Mononuclear cell (primary cell): ENCODE data around the gene CBLL2. TPM values are rescaled to one million over a fixed set of nuclear protein-coding genes. Genes with fewer than 3 reads are reported as not detected.
"Not testable (repeated sequence)": the region's sequence is repeated elsewhere in the genome, so short reads cannot be mapped to it uniquely, and the experiment has no call there.

Source experiments
- H3K27me3 ChIP-seq: 2 replicates; pipeline ENCODE4 v1.6.0; 2011; ENCODE audit warnings: low read length, control low read depth; ENCODE audit not compliant: insufficient read depth
- H3K4me1 ChIP-seq: 2 replicates; pipeline ENCODE4 v1.5.1; 2011; ENCODE audit warnings: mild to moderate bottlenecking, low read length, control low read depth; ENCODE audit not compliant: insufficient read depth
- H3K4me3 ChIP-seq: 2 replicates; pipeline ENCODE4 v1.5.1; 2011; ENCODE audit warnings: mild to moderate bottlenecking, low read length, moderate library complexity
- H3K9me3 ChIP-seq: 2 replicates; pipeline ENCODE4 v1.5.1; 2011; ENCODE audit warnings: low read depth, mild to moderate bottlenecking, control low read depth, low read length
- total RNA-seq: library from RNA; depleted of rRNA; stranded (reverse); fragments of >200 nt; gene quantifications from one replicate; pipeline ENCODE4 v1.2.3, GENCODE V29; 2012

Gene CBLL2, protein sequence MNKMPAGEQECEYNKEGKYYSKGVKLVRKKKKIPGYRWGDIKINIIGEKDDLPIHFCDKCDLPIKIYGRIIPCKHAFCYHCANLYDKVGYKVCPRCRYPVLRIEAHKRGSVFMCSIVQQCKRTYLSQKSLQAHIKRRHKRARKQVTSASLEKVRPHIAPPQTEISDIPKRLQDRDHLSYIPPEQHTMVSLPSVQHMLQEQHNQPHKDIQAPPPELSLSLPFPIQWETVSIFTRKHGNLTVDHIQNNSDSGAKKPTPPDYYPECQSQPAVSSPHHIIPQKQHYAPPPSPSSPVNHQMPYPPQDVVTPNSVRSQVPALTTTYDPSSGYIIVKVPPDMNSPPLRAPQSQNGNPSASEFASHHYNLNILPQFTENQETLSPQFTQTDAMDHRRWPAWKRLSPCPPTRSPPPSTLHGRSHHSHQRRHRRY
- total RNA-seq, result not detected

DNA sequence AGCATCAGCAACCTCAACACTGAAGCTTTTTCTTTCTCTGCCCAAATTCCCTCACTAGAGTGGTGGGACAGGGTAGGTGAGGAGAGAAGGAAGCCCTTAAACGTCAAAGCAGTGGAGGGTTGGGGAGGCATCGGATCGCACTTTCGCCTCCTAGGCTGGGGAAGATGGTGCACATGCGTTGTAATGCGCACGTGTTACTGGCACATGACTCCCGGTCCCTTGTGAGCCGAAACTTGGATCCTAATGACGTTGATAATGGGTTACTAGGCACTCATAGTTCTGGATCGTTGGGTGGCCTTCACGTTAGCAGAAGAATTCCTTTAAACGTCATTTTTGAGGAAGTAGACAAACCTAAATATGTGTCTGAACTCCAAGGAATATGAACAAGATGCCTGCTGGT, at the start of gene CBLL2:
Gene CBLL2 (plus strand): TSS at position 301 of the 400 bp plus-strand sequence. CDS start 79 bp downstream, at position 380.
- H3K9me3 ChIP-seq, result no peaks in the 10 kb centered on the region
- H3K27me3 ChIP-seq, result no peaks in the 10 kb centered on the region
- H3K4me1 ChIP-seq, result no peaks in the 10 kb centered on the region
- no peak within 1 kb of the TSS for H3K4me3 ChIP-seq

DNA sequence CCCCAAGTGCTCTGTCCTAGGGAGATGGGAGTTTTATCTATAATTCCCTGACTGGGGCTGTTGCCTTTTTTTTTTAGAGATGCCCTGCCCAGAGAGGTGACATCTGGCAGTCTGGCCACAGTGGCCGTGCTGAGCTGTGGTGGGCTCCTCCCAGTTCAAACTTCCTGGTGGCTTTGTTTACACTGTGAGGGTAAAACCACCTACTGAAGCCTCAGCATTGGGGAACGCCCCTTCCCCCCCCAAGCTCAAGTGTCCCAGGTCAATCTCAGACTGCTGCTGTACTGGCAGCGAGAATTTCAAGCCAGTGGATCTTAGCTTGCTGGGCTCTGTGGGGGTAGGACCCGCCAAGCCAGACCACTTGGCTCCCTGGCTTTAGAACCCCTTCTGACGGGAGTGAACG, 38.3 kb upstream of the CBLL2 start:
- Histone ChIP-seq H3K27me3 (no peaks in the 10 kb centered on the region), H3K4me3 (no peak overlapping the region), H3K4me1 (no peaks in the 10 kb centered on the region), H3K9me3 (no peaks in the 10 kb centered on the region)

DNA sequence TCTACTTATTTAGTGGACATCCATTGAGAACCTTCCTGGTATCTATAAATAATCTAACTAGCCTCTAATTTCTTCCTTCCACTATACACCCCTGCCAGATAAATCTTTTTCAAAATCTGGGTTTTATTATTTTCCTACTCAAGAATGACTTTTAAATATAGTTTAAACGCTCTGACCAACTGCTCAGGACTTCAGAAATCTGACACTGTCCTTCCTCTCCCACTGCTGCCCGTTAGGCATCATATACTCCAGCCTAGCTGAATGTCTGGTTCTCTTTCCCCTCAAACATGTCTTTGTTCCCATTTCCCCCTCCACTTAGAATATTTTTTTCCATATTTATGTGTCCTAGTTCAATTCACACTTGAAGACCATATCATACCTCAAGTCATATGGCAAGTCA, 35.2 kb upstream of the CBLL2 start:
- no peaks in the 10 kb centered on the region for H3K27me3 ChIP-seq
- no peak overlapping the region for H3K4me3 ChIP-seq
- no peaks in the 10 kb centered on the region for H3K4me1 ChIP-seq
- no peaks in the 10 kb centered on the region for H3K9me3 ChIP-seq

DNA sequence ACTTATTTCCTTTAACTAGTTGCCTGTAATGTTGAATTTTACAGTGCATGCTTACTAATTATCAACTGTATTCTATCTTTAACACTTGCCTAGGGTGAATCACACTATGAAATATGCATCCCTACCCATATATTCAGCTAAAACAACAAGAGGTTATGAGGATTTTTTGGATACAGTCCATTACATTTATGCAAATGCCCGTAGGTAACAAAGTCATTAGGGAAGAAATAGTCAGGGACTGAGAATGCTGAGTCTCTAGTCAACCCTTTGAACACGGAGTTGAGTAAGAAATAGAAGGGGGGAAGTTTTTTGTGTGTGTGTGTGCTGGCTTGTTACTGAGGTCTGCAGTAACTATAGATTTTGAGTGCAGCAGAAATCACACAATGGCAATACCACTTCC, 26.1 kb upstream of the CBLL2 start:
- H3K27me3 ChIP-seq, result no peaks in the 10 kb centered on the region
- H3K9me3 ChIP-seq, result no peaks in the 10 kb centered on the region
- H3K4me3 ChIP-seq, result no peak overlapping the region
- no peaks in the 10 kb centered on the region for H3K4me1 ChIP-seq

DNA sequence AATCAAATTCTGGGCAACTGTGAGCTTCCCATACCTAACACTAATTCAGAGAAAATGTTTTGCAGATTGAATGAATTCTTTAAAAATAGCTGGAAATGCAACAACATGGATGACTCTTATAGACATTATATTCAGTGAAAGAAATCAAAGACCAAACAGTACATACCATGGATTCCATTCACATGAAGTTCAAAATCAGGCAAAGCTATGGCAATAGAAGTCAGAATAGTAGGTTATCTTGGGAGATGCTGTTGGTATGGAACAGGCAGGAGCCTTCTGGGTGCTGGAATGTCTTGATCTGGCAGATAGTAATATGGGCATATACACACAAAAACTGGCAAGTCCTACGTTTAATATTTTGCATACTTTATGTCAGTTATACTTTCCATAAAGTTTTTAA, 25.5 kb upstream of the CBLL2 start:
- no peaks in the 10 kb centered on the region for H3K27me3 ChIP-seq

DNA sequence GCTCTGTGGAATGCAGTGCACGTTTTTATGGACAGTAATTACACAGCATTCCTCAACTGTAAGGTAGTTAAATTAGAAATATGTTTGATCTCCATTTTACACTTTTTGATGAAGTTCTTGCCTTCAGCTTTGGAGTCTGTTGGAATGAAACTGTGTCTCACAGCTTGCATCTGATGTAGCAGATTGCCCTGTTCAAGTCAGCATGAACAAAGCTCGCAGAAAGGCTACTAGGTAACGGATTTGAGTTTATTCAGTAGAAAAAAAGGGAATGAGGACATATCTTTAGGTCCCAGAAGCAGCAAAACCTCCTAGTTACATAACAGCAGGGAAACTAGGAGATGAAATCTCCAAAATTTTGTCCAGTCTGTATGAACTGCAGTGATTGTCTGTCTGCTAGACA, 24.3 kb upstream of the CBLL2 start:
- Histone ChIP-seq H3K27me3 (no peaks in the 10 kb centered on the region), H3K4me3 (no peak overlapping the region), H3K9me3 (no peaks in the 10 kb centered on the region), H3K4me1 (no peaks in the 10 kb centered on the region)

More for the DNA sequence above, 25.5 kb upstream of the CBLL2 start:
- Histone ChIP-seq H3K9me3 (no peaks in the 10 kb centered on the region), H3K4me3 (no peak overlapping the region), H3K4me1 (no peaks in the 10 kb centered on the region)

DNA sequence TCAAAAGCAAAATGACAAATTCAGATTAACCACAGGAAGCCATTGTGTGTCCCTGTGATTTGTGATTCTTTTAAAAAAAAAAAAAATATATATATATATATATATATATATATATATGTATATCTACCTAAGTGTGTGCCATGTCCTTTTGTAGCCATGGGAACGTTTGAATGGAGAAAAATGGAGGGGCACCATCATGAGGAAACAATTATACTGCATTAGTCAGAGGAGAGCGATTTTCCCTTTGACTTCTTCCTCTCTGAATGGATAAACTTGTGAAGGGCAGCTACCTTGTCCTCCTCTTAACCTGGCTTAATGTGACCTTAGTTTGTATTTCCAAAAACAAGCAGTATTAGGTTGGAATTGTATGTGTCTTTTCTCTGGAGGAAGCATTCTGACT, 23.3 kb upstream of the CBLL2 start:
- no peaks in the 10 kb centered on the region for H3K9me3 ChIP-seq
- no peaks in the 10 kb centered on the region for H3K27me3 ChIP-seq
- no peak overlapping the region for H3K4me3 ChIP-seq
- H3K4me1 ChIP-seq, result no peaks in the 10 kb centered on the region

DNA sequence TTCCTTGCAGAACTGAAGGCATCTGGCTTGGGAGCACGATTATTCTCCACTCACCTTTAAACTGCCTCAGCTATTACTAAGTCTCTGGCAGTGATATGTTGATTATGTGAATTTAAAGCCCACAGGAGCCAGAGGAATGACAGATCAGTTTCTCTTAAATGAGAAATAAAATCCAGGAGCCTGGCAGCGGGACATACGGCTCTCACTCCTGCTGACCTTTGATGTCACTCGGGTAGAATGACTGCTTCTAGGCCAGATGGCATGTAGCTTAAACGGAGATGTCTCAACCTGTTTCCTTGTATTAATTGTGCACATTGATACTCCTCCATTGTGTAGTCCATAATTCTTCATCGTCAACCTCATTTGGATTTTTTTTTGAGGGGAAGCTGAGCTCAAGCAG, 4.0 kb upstream of the CBLL2 start:
- Histone ChIP-seq H3K4me3 (no peak overlapping the region), H3K27me3 (no peaks in the 10 kb centered on the region), H3K9me3 (no peaks in the 10 kb centered on the region), H3K4me1 (no peaks in the 10 kb centered on the region)

DNA sequence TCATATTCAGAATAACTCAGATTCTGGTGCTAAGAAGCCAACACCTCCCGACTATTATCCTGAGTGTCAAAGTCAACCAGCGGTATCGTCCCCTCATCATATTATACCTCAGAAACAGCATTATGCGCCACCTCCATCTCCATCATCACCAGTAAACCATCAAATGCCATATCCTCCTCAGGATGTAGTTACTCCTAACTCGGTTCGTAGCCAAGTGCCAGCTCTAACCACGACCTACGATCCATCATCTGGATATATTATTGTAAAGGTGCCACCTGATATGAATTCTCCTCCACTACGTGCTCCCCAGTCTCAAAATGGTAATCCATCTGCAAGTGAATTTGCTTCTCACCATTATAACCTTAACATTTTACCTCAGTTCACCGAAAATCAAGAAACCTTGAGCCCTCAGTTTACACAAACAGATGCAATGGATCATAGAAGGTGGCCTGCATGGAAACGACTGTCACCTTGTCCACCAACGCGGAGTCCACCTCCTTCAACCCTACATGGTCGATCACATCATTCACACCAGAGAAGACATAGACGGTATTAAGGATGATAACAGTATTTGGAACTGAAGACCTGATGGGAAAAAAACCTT, 1.1 kb downstream of the CBLL2 start:
- no peak overlapping the region for H3K4me3 ChIP-seq
- H3K9me3 ChIP-seq, result no peaks in the 10 kb centered on the region
- H3K27me3 ChIP-seq, result no peaks in the 10 kb centered on the region
- no peaks in the 10 kb centered on the region for H3K4me1 ChIP-seq

DNA sequence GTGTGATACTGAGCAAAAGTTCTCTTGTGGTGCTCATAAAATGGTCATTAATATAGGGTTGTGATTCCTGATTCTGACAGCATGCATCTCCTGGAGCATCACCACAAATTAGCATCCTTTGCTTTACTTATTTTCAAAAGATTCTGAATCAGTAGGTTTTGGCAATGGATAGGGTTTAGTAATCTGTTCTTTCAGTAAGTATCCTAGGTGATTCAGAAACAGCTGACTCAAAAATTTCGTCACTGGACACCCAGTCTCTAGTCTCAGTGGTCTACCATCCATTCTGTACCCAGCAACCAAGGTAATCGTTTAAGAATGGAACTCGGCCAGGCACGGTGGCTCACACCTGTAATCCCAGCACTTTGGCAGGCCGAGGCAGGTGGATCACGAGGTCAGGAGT, 4.1 kb downstream of the CBLL2 start:
- Histone ChIP-seq H3K9me3 (no peaks in the 10 kb centered on the region), H3K4me3 (no peak overlapping the region), H3K4me1 (no peaks in the 10 kb centered on the region), H3K27me3 (no peaks in the 10 kb centered on the region)

DNA sequence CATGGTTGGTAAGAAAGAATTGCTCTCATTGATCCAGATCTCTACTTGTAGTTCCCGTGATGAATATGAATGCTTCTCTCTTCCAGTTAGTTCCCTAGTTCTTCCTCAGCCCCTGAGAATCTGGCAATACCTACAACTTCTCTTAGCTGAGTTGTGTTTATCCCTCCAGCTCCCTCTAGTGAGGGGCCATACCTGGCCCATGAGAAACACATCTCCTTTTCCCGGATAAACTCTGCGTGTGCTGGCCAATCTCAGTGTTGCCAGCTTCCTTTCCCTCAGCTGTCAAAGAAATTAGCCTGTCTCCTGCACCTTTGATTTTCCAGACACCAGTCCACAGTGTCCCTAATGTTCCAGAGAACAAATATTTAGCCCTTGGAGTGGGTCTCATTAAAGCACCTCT, 5.7 kb downstream of the CBLL2 start:
- Histone ChIP-seq H3K4me1 (no peaks in the 10 kb centered on the region), H3K4me3 (no peak overlapping the region), H3K9me3 (no peaks in the 10 kb centered on the region), H3K27me3 (no peaks in the 10 kb centered on the region)

DNA sequence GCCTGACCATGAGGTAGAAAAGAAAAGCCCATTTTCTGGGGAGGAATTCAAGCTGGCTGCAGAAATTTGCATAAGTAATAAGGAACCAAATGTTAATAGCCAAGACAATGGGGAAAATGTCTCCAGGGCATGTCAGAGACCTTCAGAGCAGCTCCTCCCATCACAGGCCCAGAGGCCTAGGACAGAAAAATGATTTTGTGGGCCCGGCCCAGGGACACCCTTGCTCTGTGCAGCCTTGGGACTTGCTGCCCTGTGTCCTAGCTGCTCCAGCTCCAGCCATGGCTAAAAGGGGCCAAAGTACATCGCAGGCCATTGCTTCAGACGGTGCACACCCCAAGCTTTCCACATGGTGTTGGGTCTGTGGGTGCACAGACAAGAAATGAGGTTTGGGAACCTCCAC, 16.5 kb downstream of the CBLL2 start:
- H3K27me3 ChIP-seq, H3K4me3 ChIP-seq, H3K9me3 ChIP-seq, H3K4me1 ChIP-seq: not testable (repeated sequence)

DNA sequence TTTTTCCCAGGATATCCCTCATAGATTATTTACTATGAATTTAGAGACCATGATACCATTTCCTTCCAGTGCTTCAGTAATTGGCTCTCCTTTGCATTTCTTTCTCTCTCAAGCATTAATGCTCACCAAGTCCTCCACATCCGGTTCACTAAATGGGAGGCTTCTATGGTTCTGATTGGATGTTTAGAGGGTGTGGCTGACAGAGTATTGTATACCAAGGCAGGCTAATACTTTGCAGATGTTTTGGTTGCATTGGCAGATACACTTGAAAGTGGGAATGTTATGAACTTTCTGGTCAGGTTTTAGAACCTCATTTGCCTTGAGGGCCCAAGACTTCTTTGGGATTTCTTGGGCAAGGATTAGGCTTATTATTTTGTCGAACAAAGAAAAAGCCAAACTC, 24.2 kb downstream of the CBLL2 start:
- Histone ChIP-seq H3K9me3 (no peaks in the 10 kb centered on the region), H3K4me3 (no peak overlapping the region), H3K27me3 (no peaks in the 10 kb centered on the region), H3K4me1 (no peaks in the 10 kb centered on the region)

DNA sequence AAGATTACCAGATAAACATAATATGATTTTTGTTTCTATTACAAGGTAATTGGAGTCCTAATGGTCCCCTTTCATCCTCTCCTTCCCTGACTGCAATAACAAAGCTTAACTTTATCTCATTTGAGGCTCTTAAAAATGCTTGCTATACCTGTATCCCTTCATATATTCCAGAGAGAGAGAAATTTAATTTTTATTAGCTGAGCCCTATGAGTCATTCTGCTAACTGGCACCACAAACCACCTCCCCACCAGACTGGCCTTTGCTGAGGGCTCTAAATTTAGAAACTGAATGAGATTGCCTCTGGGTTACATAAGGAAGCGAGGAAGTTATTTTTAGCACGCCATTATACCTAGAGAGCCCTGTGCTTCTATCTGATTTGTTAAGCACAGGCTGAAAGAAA, 27.4 kb downstream of the CBLL2 start:
- H3K9me3 ChIP-seq, result no peaks in the 10 kb centered on the region
- H3K4me3 ChIP-seq, result no peak overlapping the region
- no peaks in the 10 kb centered on the region for H3K4me1 ChIP-seq
- H3K27me3 ChIP-seq, result no peaks in the 10 kb centered on the region

DNA sequence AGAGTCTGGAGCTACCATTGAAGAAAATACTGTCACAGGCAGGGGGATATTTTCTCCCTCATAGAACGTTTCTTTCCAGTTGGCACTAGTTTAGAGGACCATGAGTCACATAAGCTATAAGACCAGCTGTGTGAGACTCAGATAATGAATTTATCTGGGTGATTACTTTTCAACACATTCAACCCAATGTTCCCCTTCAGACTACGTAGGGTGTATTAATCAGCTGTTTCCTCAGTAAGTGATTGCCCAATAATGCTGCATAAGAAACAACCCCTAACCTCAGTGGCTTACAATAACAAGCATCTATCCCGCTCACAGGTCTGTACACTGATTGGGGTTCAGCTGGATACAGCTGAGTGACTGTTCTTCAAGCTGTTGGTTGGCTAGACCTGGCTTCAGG, 38.1 kb downstream of the CBLL2 start:
- H3K4me3 ChIP-seq, result no peak overlapping the region
- no peaks in the 10 kb centered on the region for H3K4me1 ChIP-seq
- H3K27me3 ChIP-seq, result no peaks in the 10 kb centered on the region

DNA sequence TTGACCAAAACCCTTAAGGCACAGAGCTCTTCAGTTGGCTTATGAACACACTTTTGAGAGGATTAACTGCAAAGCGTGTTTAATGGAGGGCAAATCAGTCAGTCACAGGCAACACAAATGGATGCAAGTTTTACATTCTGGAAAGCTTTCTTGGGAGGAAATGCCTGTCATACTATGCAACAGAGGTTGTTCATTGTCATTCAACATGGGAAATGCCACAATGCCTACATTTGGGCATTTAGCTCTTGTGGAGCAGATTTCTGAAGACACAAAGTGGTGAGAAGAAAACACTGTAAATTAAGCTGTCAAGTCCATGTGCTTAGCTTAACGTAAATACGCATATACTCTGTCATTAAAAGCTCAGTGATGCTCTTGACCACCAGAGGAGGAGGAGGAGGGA, 41.1 kb downstream of the CBLL2 start:
- Histone ChIP-seq H3K27me3 (no peaks in the 10 kb centered on the region), H3K4me1 (no peaks in the 10 kb centered on the region), H3K4me3 (no peak overlapping the region), H3K9me3 (no peaks in the 10 kb centered on the region)

More for the DNA sequence above, 38.1 kb downstream of the CBLL2 start:
- H3K9me3 ChIP-seq, result no peaks in the 10 kb centered on the region
